IMR-90 (cell line): ENCODE results near the gene VTN. TPM values are rescaled to one million over a fixed set of nuclear protein-coding genes. Genes with fewer than 3 reads are reported as not detected.

Experiments
- ATAC-seq: fragments of 200-7000 bp; cut with Tn5 transposase; 2 replicates; pipeline ENCODE4 v1.9.1; 2020; ENCODE audit warnings: low read depth, mild to moderate bottlenecking, moderate library complexity
- BruUV-seq: library from RNA; stranded (reverse); fragments of 400-500 nt; replicated peaks from 2 replicates; lab custom pipeline; 2021; lab: Mats Ljungman, UMichigan
- CTCF ChIA-PET: fragments of 300-600 bp; formaldehyde crosslinking; extraction: SDS; loops from one replicate; lab custom pipeline; 2021; ENCODE audit warnings: antibody characterized with exemption; lab: Yijun Ruan, JAX
- POLR2A ChIA-PET: fragments of 300-600 bp; sonication (Branson Sonifier 250); formaldehyde crosslinking; loops from one replicate; lab custom pipeline; 2022; ENCODE audit warnings: antibody characterized with exemption; ENCODE audit not compliant: unreplicated experiment; lab: Charles Lee
- DNase-seq: peaks from one replicate; pipeline ENCODE4 v3.0.0; 2013
- H2AFZ ChIP-seq: replicated peaks from 2 replicates; pipeline ENCODE3; 2013; ENCODE audit warnings: low read length, mild to moderate bottlenecking; ENCODE audit not compliant: poor library complexity
- H2AK5ac ChIP-seq: 2 replicates; pipeline ENCODE4 v1.6.1; 2013; ENCODE audit warnings: low read depth, low read length, inconsistent platforms
- H2AK9ac ChIP-seq: replicated peaks from 2 replicates; pipeline ENCODE3; 2013; ENCODE audit warnings: mild to moderate bottlenecking, low read depth, low read length, moderate library complexity; ENCODE audit not compliant: poor library complexity
- H2BK120ac ChIP-seq: 2 replicates; pipeline ENCODE4 v1.6.1; 2013; ENCODE audit warnings: low read depth, low read length, inconsistent platforms
- H2BK15ac ChIP-seq: 3 replicates; pipeline ENCODE4 v1.6.1; 2013; ENCODE audit warnings: low read depth, low read length, inconsistent platforms
- H2BK20ac ChIP-seq: 2 replicates; pipeline ENCODE4 v1.6.1; 2013; ENCODE audit warnings: low read depth, mild to moderate bottlenecking, inconsistent platforms, low read length, moderate library complexity
- H2BK5ac ChIP-seq: 2 replicates; pipeline ENCODE4 v1.6.1; 2013; ENCODE audit warnings: mild to moderate bottlenecking, low read depth, low read length, inconsistent platforms; ENCODE audit not compliant: poor library complexity, severe bottlenecking
- H3K14ac ChIP-seq: replicated peaks from 2 replicates; pipeline ENCODE4 v1.6.1; 2013; ENCODE audit warnings: low read depth, low read length, inconsistent platforms
- H3K18ac ChIP-seq: 2 replicates; pipeline ENCODE4 v1.6.1; 2013; ENCODE audit warnings: low read depth, low read length, control low read depth
- H3K23ac ChIP-seq: 2 replicates; pipeline ENCODE4 v1.6.1; 2013; ENCODE audit warnings: low read depth, low read length, inconsistent platforms
- H3K27ac ChIP-seq: 2 replicates; pipeline ENCODE4 v1.5.1; 2013; ENCODE audit warnings: mild to moderate bottlenecking, control low read depth, low read length; ENCODE audit not compliant: insufficient read depth
- H3K27me3 ChIP-seq: 2 replicates; pipeline ENCODE4 v1.6.1; 2013; ENCODE audit warnings: low read length; ENCODE audit not compliant: control insufficient read depth, insufficient read depth
- H3K36me3 ChIP-seq: 2 replicates; pipeline ENCODE4 v1.6.1; 2013; ENCODE audit warnings: low read length, mixed read lengths; ENCODE audit not compliant: control insufficient read depth, insufficient read depth
- H3K4ac ChIP-seq: 2 replicates; pipeline ENCODE4 v1.6.1; 2013; ENCODE audit warnings: low read depth, low read length, inconsistent platforms
- H3K4me1 ChIP-seq: 2 replicates; pipeline ENCODE4 v1.6.1; 2013; ENCODE audit warnings: low read length, mixed read lengths; ENCODE audit not compliant: control insufficient read depth, insufficient read depth
- H3K4me2 ChIP-seq: 2 replicates; pipeline ENCODE4 v1.6.1; 2013; ENCODE audit warnings: low read depth, mild to moderate bottlenecking, control low read depth, low read length, moderate library complexity
- H3K4me3 ChIP-seq: 2 replicates; pipeline ENCODE4 v1.5.1; 2013; ENCODE audit warnings: low read depth, mild to moderate bottlenecking, control low read depth, low read length, moderate library complexity; ENCODE audit not compliant: insufficient read depth
- H3K56ac ChIP-seq: 2 replicates; pipeline ENCODE4 v1.6.1; 2013; ENCODE audit warnings: low read length, inconsistent platforms; ENCODE audit not compliant: insufficient read depth; ENCODE audit errors: extremely low read depth
- H3K79me1 ChIP-seq, 2 experiments: 2 replicates each; pipeline ENCODE4 v1.6.1; 2013; ENCODE audit warnings: low read length in 2 of 2, inconsistent platforms in 1 of 2, low read depth in 1 of 2
- H3K9ac ChIP-seq: 2 replicates; pipeline ENCODE4 v1.6.1; 2013; ENCODE audit warnings: low read depth, low read length, control low read depth
- H3K9me1 ChIP-seq: 2 replicates; pipeline ENCODE4 v1.6.1; 2013; ENCODE audit warnings: low read length, inconsistent platforms; ENCODE audit not compliant: insufficient read depth
- H3K9me3 ChIP-seq: 2 replicates; pipeline ENCODE4 v1.6.1; 2013; ENCODE audit warnings: low read length; ENCODE audit not compliant: control insufficient read depth, insufficient read depth
- H4K20me1 ChIP-seq: 2 replicates; pipeline ENCODE4 v1.6.1; 2013; ENCODE audit warnings: low read length, inconsistent platforms; ENCODE audit not compliant: insufficient read depth
- H4K5ac ChIP-seq: 2 replicates; pipeline ENCODE4 v1.6.1; 2013; ENCODE audit warnings: mild to moderate bottlenecking, low read depth, low read length, control low read depth
- H4K8ac ChIP-seq, 2 experiments: 2 replicates each; pipeline ENCODE4 v1.6.1; 2013; ENCODE audit warnings: low read depth in 2 of 2, low read length in 2 of 2, control low read depth in 1 of 2, inconsistent platforms in 1 of 2
- H4K91ac ChIP-seq: 2 replicates; pipeline ENCODE4 v1.6.1; 2013; ENCODE audit warnings: low read depth, low read length, inconsistent platforms; ENCODE audit not compliant: insufficient read depth
- BHLHE40 ChIP-seq: fragments of 150-350 bp; IDR thresholded peaks from 2 replicates; pipeline ENCODE4 v1.6.1; 2016; ENCODE audit warnings: mild to moderate bottlenecking, low read depth, low read length
- CEBPB ChIP-seq: IDR thresholded peaks from 2 replicates; pipeline ENCODE4 v1.6.1; 2012; ENCODE audit warnings: low read depth, low read length, improper control_type of control experiment
- CHD1 ChIP-seq: IDR thresholded peaks from 2 replicates; pipeline ENCODE4 v1.6.1; 2012; ENCODE audit warnings: low read depth, low read length, improper control_type of control experiment
- MAFK ChIP-seq: IDR thresholded peaks from 2 replicates; pipeline ENCODE4 v1.6.1; 2012; ENCODE audit warnings: low read depth, low read length, improper control_type of control experiment
- MAZ ChIP-seq: IDR thresholded peaks from 2 replicates; pipeline ENCODE4 v1.6.1; 2012; ENCODE audit warnings: low read depth, mild to moderate bottlenecking, low read length, improper control_type of control experiment, moderate library complexity, borderline replicate concordance
- MXI1 ChIP-seq: IDR thresholded peaks from 2 replicates; pipeline ENCODE4 v1.6.1; 2012; ENCODE audit warnings: low read depth, mild to moderate bottlenecking, low read length, moderate library complexity, borderline replicate concordance
- NFE2L2 ChIP-seq: fragments of 150-350 bp; IDR thresholded peaks from 2 replicates; pipeline ENCODE4 v1.6.1; 2016; ENCODE audit warnings: low read depth, mild to moderate bottlenecking, low read length
- POLR2A ChIP-seq: IDR thresholded peaks from 2 replicates; pipeline ENCODE4 v1.6.1; 2012; ENCODE audit warnings: mild to moderate bottlenecking, low read depth, low read length
- RAD21 ChIP-seq: IDR thresholded peaks from 2 replicates; pipeline ENCODE4 v1.6.1; 2012; ENCODE audit warnings: low read length, improper control_type of control experiment
- RFX5 ChIP-seq: IDR thresholded peaks from 2 replicates; pipeline ENCODE4 v1.8.0; 2012; ENCODE audit warnings: low read depth, mild to moderate bottlenecking, low read length, moderate library complexity
- SMC3 ChIP-seq: fragments of 150-350 bp; IDR thresholded peaks from 2 replicates; pipeline ENCODE4 v1.6.1; 2016; ENCODE audit warnings: low read depth, mild to moderate bottlenecking, antibody characterized with exemption, low read length, moderate library complexity
- USF2 ChIP-seq: fragments of 150-350 bp; IDR thresholded peaks from 2 replicates; pipeline ENCODE4 v1.6.1; 2017; ENCODE audit warnings: mild to moderate bottlenecking, antibody characterized with exemption, low read length, low read depth
- WGBS, 2 experiments: methylation state at CpG; one replicate each; pipeline versions ENCODE4 v1.1.5 to v1.1.7; 2013; ENCODE audit warnings: missing lambda C conversion rate in 2 of 2; ENCODE audit not compliant: insufficient read length in 1 of 2; ENCODE audit errors: extremely low coverage in 2 of 2; 5-methylcytosine and 5-hydroxymethylcytosine counted together
- dilution Hi-C: fragments of 300-500 bp; cut with HindIII; formaldehyde crosslinking; loops from one replicate; pipeline ENCODE4 v1.14.3; 2018; ENCODE audit warnings: low sequenced_read_pairs; ENCODE audit not compliant: unreplicated experiment
- in situ Hi-C: fragments of 300-500 bp; cut with MboI; formaldehyde crosslinking; loops from 3 replicates; pipeline ENCODE4 v1.14.3; 2019; ENCODE audit warnings: low sequenced_read_pairs, inconsistent platforms, mixed read lengths
- intact Hi-C: fragments of 100-400 bp; cut with micrococcal nuclease; formaldehyde crosslinking; loops from 2 replicates; pipeline ENCODE4 v1.10.0; 2022
- polyA plus RNA-seq, 3 experiments: library from polyadenylated mRNA; depleted of rRNA; stranded (reverse); fragments of >200 nt; gene quantifications; 2 replicates each; pipeline ENCODE4 v1.2.3, GENCODE V29; 2012; ENCODE audit warnings: low replicate concordance in 1 of 3
- total RNA-seq: library from RNA; depleted of rRNA; stranded (reverse); fragments of >200 nt; gene quantifications from 2 replicates; pipeline ENCODE4 v1.2.3, GENCODE V29; 2012
- TF ChIP-seq, protein P1 (sequence below): fragments of 150-350 bp; IDR thresholded peaks from 2 replicates; pipeline ENCODE4 v1.6.1; 2016; ENCODE audit warnings: low read depth, mild to moderate bottlenecking, low read length, moderate library complexity, borderline replicate concordance

The VTN gene
- total and polyA plus RNA-seq, 2 of the 4 experiments (the other 2 are of a cell fraction), result 0.18 to 1.0 TPM

GRCh38 chr17:28341516-28341915 lies 28.6 kb downstream of the VTN start:
- Histone ChIP-seq H3K18ac (no peak overlapping the region), H3K4me1 (peaks cover 17% of the 10 kb centered on the region), H2BK15ac (no peak overlapping the region), H3K4ac (no peak overlapping the region), H2BK5ac (no peak overlapping the region), H4K20me1 (peaks cover 34% of the 10 kb centered on the region; the same call in 1 of the 2 replicates), H3K9ac (no peak overlapping the region), H3K4me2 (no peak overlapping the region), H3K9me1 (peaks cover 18% of the 10 kb centered on the region), H3K36me3 (peaks cover 67% of the 10 kb centered on the region), H3K56ac (no peak overlapping the region), H2AFZ (no peak overlapping the region), H3K79me1 (peaks cover 32 to 94% of the 10 kb centered on the region in 2 experiments), H3K27me3 (no peaks in the 10 kb centered on the region), H3K23ac (no peak overlapping the region), H4K8ac (no peak overlapping the region), H4K5ac (no peak overlapping the region), H3K27ac (no peak overlapping the region), H2AK9ac (no peak overlapping the region), H4K91ac (no peak overlapping the region), H3K9me3 (no peaks in the 10 kb centered on the region), H3K4me3 (no peak overlapping the region), H2AK5ac (no peak overlapping the region), H2BK20ac (no peak overlapping the region), H3K14ac (no peak overlapping the region), H2BK120ac (no peak overlapping the region)
- ChIA-PET CTCF (no interaction called here), POLR2A (no interaction called here)
- TF ChIP-seq MAFK (no peak), RAD21 (no peak), MAZ (no peak), CEBPB (no peak), BHLHE40 (no peak), MXI1 (no peak), RFX5 (no peak), NFE2L2 (no peak), CHD1 (no peak), POLR2A (no peak), SMC3 (no peak), USF2 (no peak)
- TF ChIP-seq, protein P1, sequence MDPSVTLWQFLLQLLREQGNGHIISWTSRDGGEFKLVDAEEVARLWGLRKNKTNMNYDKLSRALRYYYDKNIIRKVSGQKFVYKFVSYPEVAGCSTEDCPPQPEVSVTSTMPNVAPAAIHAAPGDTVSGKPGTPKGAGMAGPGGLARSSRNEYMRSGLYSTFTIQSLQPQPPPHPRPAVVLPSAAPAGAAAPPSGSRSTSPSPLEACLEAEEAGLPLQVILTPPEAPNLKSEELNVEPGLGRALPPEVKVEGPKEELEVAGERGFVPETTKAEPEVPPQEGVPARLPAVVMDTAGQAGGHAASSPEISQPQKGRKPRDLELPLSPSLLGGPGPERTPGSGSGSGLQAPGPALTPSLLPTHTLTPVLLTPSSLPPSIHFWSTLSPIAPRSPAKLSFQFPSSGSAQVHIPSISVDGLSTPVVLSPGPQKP, result no peak
- intact Hi-C loops, result no loop called here
- 83% methylated on average over 3 of the region's 11 CpGs; no CpG with 5 or more reads in 1 of the 2 experiments for WGBS, 2 experiments
- DNase-seq (no peak), ATAC-seq (no peak)
- BruUV-seq, result no TSS peak
- dilution Hi-C loops, result no loop called here
- in situ Hi-C loops, result loop anchor here (25.0 kb wide), 1 partner anchor 804 kb away; no protein-coding TSS in a partner anchor
